HepG2 (cell line): Measurements from ENCODE around the gene LDLRAD4. TPM values are rescaled to one million over a fixed set of nuclear protein-coding genes. Genes with fewer than 3 reads are reported as not detected.

Experiments used
- DRAP1 ChIP-seq: IDR thresholded peaks from 2 replicates; pipeline ENCODE4 v1.6.1; 2016; ENCODE audit warnings: missing genetic modification reagents, missing compliant biosample characterization
- ELF3 ChIP-seq: IDR thresholded peaks from 2 replicates; pipeline ENCODE4 v1.6.1; 2016; ENCODE audit warnings: missing genetic modification reagents, missing compliant biosample characterization
- FOXK2 ChIP-seq: fragments of 450-650 bp; IDR thresholded peaks from 2 replicates; pipeline ENCODE4 v1.6.1; 2016
- MTF2 ChIP-seq: sonication (generic); formaldehyde crosslinking; IDR thresholded peaks from 2 replicates; pipeline ENCODE4 v1.5.0; 2020; ENCODE audit warnings: missing genetic modification reagents, borderline replicate concordance
- NFE2L1 ChIP-seq: sonication (generic); formaldehyde crosslinking; IDR thresholded peaks from 2 replicates; pipeline ENCODE4 v1.4.0; 2020; ENCODE audit warnings: missing genetic modification reagents, mild to moderate bottlenecking, borderline replicate concordance
- RXRA ChIP-seq: sonication (generic); formaldehyde crosslinking; IDR thresholded peaks from 2 replicates; pipeline ENCODE4 v1.5.1; 2020; ENCODE audit warnings: missing genetic modification reagents
- SMYD3 ChIP-seq: sonication (generic); formaldehyde crosslinking; IDR thresholded peaks from 2 replicates; pipeline ENCODE4 v1.8.1; 2023; ENCODE audit warnings: mild to moderate bottlenecking, missing genetic modification reagents
- ZFP91 ChIP-seq: sonication (generic); formaldehyde crosslinking; IDR thresholded peaks from 2 replicates; pipeline ENCODE4 v1.9.0; 2022; ENCODE audit warnings: missing genetic modification reagents, mild to moderate bottlenecking, borderline replicate concordance
- ZGPAT ChIP-seq: IDR thresholded peaks from 2 replicates; pipeline ENCODE4 v1.6.1; 2016; ENCODE audit warnings: mild to moderate bottlenecking
- ZKSCAN8 ChIP-seq: IDR thresholded peaks from 2 replicates; pipeline ENCODE4 v1.6.1; 2016; ENCODE audit warnings: borderline replicate concordance, missing genetic modification reagents, missing compliant biosample characterization
- ZNF142 ChIP-seq: sonication (generic); formaldehyde crosslinking; IDR thresholded peaks from 2 replicates; pipeline ENCODE4 v1.4.0; 2020; ENCODE audit warnings: missing genetic modification reagents
- ZNF232 ChIP-seq: sonication (generic); formaldehyde crosslinking; IDR thresholded peaks from 2 replicates; pipeline ENCODE4 v1.4.0; 2020; ENCODE audit warnings: missing genetic modification reagents, borderline replicate concordance
- ZNF276 ChIP-seq: sonication (generic); formaldehyde crosslinking; IDR thresholded peaks from 2 replicates; pipeline ENCODE4 v1.4.0; 2020; ENCODE audit warnings: mild to moderate bottlenecking, low read depth, missing genetic modification reagents
- ZNF430 ChIP-seq: sonication (generic); formaldehyde crosslinking; IDR thresholded peaks from 2 replicates; pipeline ENCODE4 v1.9.0; 2021; ENCODE audit warnings: mild to moderate bottlenecking, missing genetic modification reagents
- ZNF678 ChIP-seq: sonication (generic); formaldehyde crosslinking; IDR thresholded peaks from 2 replicates; pipeline ENCODE4 v1.4.0; 2020; ENCODE audit warnings: mild to moderate bottlenecking, missing genetic modification reagents
- polyA plus RNA-seq, 8 experiments: library from polyadenylated mRNA; depleted of rRNA in 3 of 8; stranded (reverse) in 7 of 8; unstranded in 1 of 8; fragments of >200 nt; fragmentation: Illumina TruSeq in 4 of 8; extraction: Trizol in 4 of 8; gene quantifications; 2 replicates each; pipeline versions ENCODE4 v1.2.1 to v1.2.3, GENCODE V29; 2011 to 2016; ENCODE audit warnings: low read depth in 4 of 8, missing spikeins in 1 of 8, mixed read lengths in 1 of 8; ENCODE audit not compliant: insufficient read depth in 1 of 8
- total RNA-seq, 5 experiments: library from RNA; depleted of rRNA; stranded (reverse); fragments of >200 nt; fragmentation: Illumina TruSeq; extraction: Trizol; gene quantifications; 2 replicates each; pipeline ENCODE4 v1.2.3, GENCODE V29; 2016; ENCODE audit warnings: low read depth in 1 of 5

The LDLRAD4 gene
- total and polyA plus RNA-seq, 2 of the 13 experiments (the other 11 are each of a cell fraction or from before 2014, with no cell fraction given) = 13.6 to 20.9 TPM

GRCh38 chr18:13541621-13542519 lies 323.3 kb downstream of the LDLRAD4 start (continued):
- TF ChIP-seq ZNF232 (CRISPR knock-in tag) (no peak), ELF3 (CRISPR knock-in tag) (peak; percentile 72; the same call in 1 of the 2 replicates), FOXK2 (no peak; the same call in 1 of the 2 replicates), ZNF142 (CRISPR knock-in tag) (no peak), DRAP1 (CRISPR knock-in tag) (peak; percentile 53), ZNF678 (CRISPR knock-in tag) (no peak), SMYD3 (CRISPR knock-in tag) (no peak), ZNF276 (CRISPR knock-in tag) (no peak; the same call in 1 of the 2 replicates), ZNF430 (CRISPR knock-in tag) (peak; percentile 77; the same call in 1 of the 2 replicates), MTF2 (CRISPR knock-in tag) (no peak), ZFP91 (CRISPR knock-in tag) (peak; percentile 67; the same call in 1 of the 2 replicates), NFE2L1 (CRISPR knock-in tag) (no peak), ZGPAT (CRISPR knock-in tag) (peak; percentile 93), ZKSCAN8 (CRISPR knock-in tag) (peak; percentile 51; the same call in 1 of the 2 replicates), RXRA (CRISPR knock-in tag) (peak; percentile 90)
